ENCODE data around the gene MPG.

DNA sequence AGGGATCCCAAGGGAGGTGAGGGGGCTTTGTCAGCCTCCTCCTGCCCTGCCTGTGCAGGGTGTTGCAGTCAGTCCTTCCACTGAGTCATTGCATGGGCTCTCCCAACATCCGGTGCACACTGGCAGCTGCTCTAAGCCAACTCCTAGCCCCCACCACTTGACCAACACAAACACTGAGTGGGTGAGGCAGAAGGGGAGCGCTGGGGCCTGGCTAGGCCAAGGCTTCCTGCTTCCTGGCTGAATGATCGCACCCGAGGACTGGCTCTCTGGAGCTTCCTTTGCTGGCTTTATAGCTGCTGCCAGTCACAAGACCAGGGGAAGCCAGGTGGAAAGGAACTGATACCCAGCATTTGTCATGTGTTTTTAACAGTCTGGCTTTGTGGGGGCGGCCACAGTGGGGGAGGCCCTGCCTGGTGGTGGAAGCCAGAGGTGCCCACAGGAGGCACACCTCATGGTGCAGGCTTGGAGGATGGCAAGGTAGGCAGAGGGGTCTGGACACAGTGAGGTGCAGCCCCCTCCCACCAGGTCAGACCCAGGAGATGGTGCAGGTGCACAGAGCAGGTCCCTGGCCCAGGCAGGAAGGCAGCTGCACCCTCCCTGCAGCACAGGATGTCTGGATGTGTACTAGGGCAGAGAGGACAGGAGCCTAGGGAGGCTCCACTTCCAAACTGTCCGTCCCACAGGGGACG lies 6.8 kb downstream of the MPG start:
- no peak for TF ChIP-seq NFRKB (IDR thresholded peaks at IDR 0.05)
- TF ChIP-seq, protein P1, sequence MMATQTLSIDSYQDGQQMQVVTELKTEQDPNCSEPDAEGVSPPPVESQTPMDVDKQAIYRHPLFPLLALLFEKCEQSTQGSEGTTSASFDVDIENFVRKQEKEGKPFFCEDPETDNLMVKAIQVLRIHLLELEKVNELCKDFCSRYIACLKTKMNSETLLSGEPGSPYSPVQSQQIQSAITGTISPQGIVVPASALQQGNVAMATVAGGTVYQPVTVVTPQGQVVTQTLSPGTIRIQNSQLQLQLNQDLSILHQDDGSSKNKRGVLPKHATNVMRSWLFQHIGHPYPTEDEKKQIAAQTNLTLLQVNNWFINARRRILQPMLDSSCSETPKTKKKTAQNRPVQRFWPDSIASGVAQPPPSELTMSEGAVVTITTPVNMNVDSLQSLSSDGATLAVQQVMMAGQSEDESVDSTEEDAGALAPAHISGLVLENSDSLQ (IDR thresholded peaks at IDR 0.05) = no peak
- no peak for TF ChIP-seq FOXM1 (IDR thresholded peaks at IDR 0.05; ENCODE audit: borderline replicate concordance)
- TF ChIP-seq L3MBTL2 (conservative IDR thresholded peaks at IDR 0.05) = no peak
